K562 (cell line): Measurements from ENCODE around the gene ZNF74. TPM values are rescaled to one million over a fixed set of nuclear protein-coding genes. Genes with fewer than 3 reads are reported as not detected.
A peak's percentile ranks its signal among the peaks of the same experiment; 100 is the strongest.

Source experiments
- CBX1 ChIP-seq: sonication (generic); IDR thresholded peaks from 2 replicates; pipeline ENCODE4 v1.6.1; 2016; ENCODE audit warnings: antibody characterized with exemption, low read depth, mild to moderate bottlenecking
- COPS2 ChIP-seq: fragments of 450-650 bp; conservative IDR thresholded peaks from 2 replicates; pipeline ENCODE4 v1.6.1; 2016; ENCODE audit warnings: mild to moderate bottlenecking, moderate library complexity
- ESRRA ChIP-seq: fragments of 450-650 bp; IDR thresholded peaks from 2 replicates; pipeline ENCODE4 v1.6.1; 2014; ENCODE audit warnings: low read depth, mild to moderate bottlenecking, moderate library complexity, borderline replicate concordance
- FOXP1 ChIP-seq: sonication (generic); formaldehyde crosslinking; IDR thresholded peaks from 2 replicates; pipeline ENCODE4 v1.8.0; 2022; ENCODE audit warnings: mild to moderate bottlenecking, missing genetic modification reagents
- MEF2A ChIP-seq: IDR thresholded peaks from 2 replicates; pipeline ENCODE4 v1.6.1; 2011; ENCODE audit warnings: low read depth, mild to moderate bottlenecking, low read length, moderate library complexity; ENCODE audit not compliant: control insufficient read depth
- NCOR1 ChIP-seq: fragments of 450-650 bp; IDR thresholded peaks from 2 replicates; pipeline ENCODE4 v1.6.1; 2016; ENCODE audit warnings: mild to moderate bottlenecking, moderate library complexity
- PTTG1 ChIP-seq: fragments of 450-650 bp; IDR thresholded peaks from 2 replicates; pipeline ENCODE4 v1.6.1; 2016; ENCODE audit warnings: low read depth, mild to moderate bottlenecking, missing genetic modification characterization, missing compliant biosample characterization
- RBM34 ChIP-seq: fragments of 200-400 bp; formaldehyde crosslinking; IDR thresholded peaks from 2 replicates; pipeline ENCODE4 v1.6.1; 2018; ENCODE audit warnings: low read length, borderline replicate concordance; ENCODE audit not compliant: insufficient read depth
- TSC22D4 ChIP-seq: fragments of 450-650 bp; IDR thresholded peaks from 2 replicates; pipeline ENCODE4 v1.6.1; 2016; ENCODE audit warnings: missing genetic modification characterization, missing biosample characterization, control low read depth
- ZBTB7A ChIP-seq: IDR thresholded peaks from 2 replicates; pipeline ENCODE4 v1.6.1; 2011; ENCODE audit warnings: low read depth, mild to moderate bottlenecking, low read length, moderate library complexity, borderline replicate concordance; ENCODE audit not compliant: control insufficient read depth
- ZNF184 ChIP-seq: sonication (generic); formaldehyde crosslinking; IDR thresholded peaks from 2 replicates; pipeline ENCODE4 v1.5.0; 2020; ENCODE audit warnings: missing genetic modification reagents
- ZNF384 ChIP-seq: IDR thresholded peaks from 2 replicates; pipeline ENCODE4 v1.6.1; 2012; ENCODE audit warnings: low read depth, low read length, improper control_type of control experiment
- ZNF76 ChIP-seq: fragments of 250-450 bp; sonication (Bioruptor Pico); IDR thresholded peaks from 2 replicates; pipeline ENCODE4 v1.4.0; 2020; ENCODE audit warnings: mild to moderate bottlenecking, moderate library complexity, borderline replicate concordance
- ZSCAN32 ChIP-seq: fragments of 450-650 bp; formaldehyde crosslinking; IDR thresholded peaks from 2 replicates; pipeline ENCODE4 v1.4.0; 2020; ENCODE audit warnings: mild to moderate bottlenecking, moderate library complexity
- polyA plus RNA-seq, 8 experiments: library from polyadenylated mRNA; depleted of rRNA in 4 of 8; stranded (reverse) in 5 of 8; unstranded in 3 of 8; fragments of >200 nt; fragmentation: Nextera tagmentation in 2 of 8; fragmentation: Illumina TruSeq in 1 of 8; extraction: Ambion mirVana in 2 of 8; extraction: Trizol in 1 of 8; gene quantifications; 2 replicates each; pipeline versions ENCODE4 v1.2.1 to v1.2.3, GENCODE V29; 2011 to 2014; ENCODE audit warnings: inconsistent platforms in 1 of 8, missing spikeins in 1 of 8
- total RNA-seq, 7 experiments: library from RNA; depleted of rRNA in 6 of 7; stranded (reverse); fragments of >200 nt in 6 of 7; fragmentation: Illumina TruSeq in 2 of 7; extraction: Trizol in 2 of 7; gene quantifications; 2 replicates each; pipeline versions ENCODE4 v1.2.1 to v1.2.3, GENCODE V29; 2011 to 2021; ENCODE audit warnings: low replicate concordance in 1 of 7
- TF ChIP-seq, protein P1 (sequence below): fragments of 450-650 bp; formaldehyde crosslinking; IDR thresholded peaks from 2 replicates; pipeline ENCODE4 v1.4.0; 2022; ENCODE audit warnings: missing genetic modification characterization
- TF ChIP-seq, protein P2 (sequence below): fragments of 250-450 bp; sonication (Bioruptor Pico); IDR thresholded peaks from 2 replicates; pipeline ENCODE4 v1.5.0; 2021; ENCODE audit warnings: mild to moderate bottlenecking, moderate library complexity
- TF ChIP-seq, protein P3 (sequence below): fragments of 150-350 bp; IDR thresholded peaks from 2 replicates; pipeline ENCODE4 v1.6.1; 2014; ENCODE audit warnings: low read depth, mild to moderate bottlenecking, low read length, borderline replicate concordance

The ZNF74 gene
- total and polyA plus RNA-seq, 9 of the 15 experiments (the other 6 are each of a cell fraction or from before 2014, with no cell fraction given): 2.4 to 53.5 (median 31.5) TPM

DNA sequence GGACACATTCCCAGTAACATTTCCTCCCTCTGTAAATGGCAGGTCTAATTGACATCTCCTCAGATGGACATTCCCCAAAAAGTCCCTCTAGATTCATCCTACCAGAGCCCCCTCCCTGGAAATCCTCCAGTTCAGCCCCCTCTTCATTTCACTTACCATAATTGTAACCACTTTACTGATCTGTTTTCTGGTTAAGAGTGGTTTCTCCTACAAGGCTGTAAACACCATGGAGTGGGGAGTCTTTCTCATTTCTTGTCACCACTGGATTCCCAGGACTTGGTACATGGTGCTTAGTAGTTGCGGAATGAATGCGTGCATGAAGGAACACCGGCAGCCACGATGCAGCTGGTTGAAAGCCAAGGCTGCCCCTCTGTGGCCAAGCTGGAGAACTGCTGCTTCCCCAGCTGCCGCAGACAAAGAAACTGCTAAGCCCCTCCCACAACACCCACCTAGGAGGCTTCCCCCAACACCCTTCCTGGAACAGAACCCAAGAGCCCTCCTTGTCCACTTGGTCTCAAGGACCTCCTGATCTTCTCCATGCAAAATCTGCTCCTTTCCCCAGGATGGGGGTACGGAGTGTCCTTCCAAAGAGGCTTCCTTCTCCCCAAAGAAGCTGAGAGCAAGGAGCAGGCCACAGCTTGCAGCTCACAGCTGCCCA, 62.2 kb downstream of the ZNF74 start (continued):
- TF ChIP-seq, protein P1, sequence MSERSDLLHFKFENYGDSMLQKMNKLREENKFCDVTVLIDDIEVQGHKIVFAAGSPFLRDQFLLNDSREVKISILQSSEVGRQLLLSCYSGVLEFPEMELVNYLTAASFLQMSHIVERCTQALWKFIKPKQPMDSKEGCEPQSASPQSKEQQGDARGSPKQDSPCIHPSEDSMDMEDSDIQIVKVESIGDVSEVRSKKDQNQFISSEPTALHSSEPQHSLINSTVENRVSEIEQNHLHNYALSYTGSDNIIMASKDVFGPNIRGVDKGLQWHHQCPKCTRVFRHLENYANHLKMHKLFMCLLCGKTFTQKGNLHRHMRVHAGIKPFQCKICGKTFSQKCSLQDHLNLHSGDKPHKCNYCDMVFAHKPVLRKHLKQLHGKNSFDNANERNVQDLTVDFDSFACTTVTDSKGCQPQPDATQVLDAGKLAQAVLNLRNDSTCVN: 0 out of 2 replicates have a peak, but pooled peaks have one; percentile 51
- TF ChIP-seq RBM34 (no peak), CBX1 (no peak), ZNF384 (peak; percentile 96), MEF2A (no peak), NCOR1 (no peak), ZSCAN32 (CRISPR knock-in tag) (peak; percentile 54), ESRRA (peak; percentile 72; the same call in 1 of the 2 replicates), ZNF184 (no peak), TSC22D4 (tag) (no peak), ZNF76 (CRISPR knock-in tag) (no peak), ZBTB7A (peak; percentile 89), COPS2 (no peak), PTTG1 (tag) (no peak), FOXP1 (CRISPR knock-in tag) (peak; percentile 88)
- TF ChIP-seq, protein P2, sequence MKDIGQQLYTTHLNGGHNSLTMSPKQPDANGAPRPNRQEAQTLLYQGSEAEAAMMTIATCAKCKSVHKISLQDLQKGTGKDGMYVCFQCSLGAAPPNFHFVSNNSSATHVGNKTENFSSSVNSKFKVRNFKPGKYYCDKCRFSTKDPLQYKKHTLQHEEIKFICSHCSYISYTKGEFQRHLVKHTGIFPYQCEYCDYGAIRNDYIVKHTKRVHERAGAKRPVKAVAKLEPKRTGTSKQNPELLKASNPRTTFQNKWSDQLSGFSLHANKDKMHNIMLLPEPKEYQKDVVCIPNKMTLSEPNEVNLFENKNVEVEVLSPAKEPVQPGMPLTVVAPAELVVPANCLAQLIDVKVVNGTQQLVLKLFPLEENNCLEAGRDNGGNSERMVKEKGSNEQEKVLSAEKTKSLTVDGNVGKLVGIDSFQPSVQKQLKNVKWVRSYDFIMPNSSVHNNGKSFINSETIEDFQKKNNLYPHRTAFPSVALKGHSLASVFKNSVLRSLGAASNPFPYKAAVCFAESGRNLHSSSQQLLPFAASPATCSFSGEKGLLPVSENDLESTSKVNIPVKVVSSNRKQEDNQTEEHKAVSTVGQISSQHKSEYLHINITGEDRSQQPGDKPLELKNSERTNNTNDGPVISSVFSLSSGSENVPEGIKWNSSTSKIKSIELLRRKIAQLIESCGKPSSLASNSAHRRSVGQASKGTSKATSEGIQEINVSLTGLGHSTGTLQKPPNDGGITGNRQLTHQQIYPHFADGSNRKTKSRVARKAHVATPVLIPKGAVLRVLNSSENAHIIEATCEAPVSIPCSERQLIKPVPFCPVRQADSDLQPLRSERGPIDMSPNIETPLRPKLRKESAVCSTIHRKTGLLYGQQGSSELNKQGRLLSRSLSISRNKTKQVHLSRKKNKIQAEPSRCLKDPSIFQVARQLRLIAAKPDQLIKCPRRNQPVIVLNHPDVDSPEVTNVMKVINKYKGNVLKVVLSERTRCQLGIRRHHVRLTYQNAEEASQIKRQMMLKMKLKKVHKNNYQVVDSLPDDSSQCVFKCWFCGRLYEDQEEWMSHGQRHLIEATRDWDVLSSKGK (CRISPR knock-in tag): no peak
- TF ChIP-seq, protein P3, sequence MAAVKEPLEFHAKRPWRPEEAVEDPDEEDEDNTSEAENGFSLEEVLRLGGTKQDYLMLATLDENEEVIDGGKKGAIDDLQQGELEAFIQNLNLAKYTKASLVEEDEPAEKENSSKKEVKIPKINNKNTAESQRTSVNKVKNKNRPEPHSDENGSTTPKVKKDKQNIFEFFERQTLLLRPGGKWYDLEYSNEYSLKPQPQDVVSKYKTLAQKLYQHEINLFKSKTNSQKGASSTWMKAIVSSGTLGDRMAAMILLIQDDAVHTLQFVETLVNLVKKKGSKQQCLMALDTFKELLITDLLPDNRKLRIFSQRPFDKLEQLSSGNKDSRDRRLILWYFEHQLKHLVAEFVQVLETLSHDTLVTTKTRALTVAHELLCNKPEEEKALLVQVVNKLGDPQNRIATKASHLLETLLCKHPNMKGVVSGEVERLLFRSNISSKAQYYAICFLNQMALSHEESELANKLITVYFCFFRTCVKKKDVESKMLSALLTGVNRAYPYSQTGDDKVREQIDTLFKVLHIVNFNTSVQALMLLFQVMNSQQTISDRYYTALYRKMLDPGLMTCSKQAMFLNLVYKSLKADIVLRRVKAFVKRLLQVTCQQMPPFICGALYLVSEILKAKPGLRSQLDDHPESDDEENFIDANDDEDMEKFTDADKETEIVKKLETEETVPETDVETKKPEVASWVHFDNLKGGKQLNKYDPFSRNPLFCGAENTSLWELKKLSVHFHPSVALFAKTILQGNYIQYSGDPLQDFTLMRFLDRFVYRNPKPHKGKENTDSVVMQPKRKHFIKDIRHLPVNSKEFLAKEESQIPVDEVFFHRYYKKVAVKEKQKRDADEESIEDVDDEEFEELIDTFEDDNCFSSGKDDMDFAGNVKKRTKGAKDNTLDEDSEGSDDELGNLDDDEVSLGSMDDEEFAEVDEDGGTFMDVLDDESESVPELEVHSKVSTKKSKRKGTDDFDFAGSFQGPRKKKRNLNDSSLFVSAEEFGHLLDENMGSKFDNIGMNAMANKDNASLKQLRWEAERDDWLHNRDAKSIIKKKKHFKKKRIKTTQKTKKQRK: no peak
